Natural killer cell (primary cell): ENCODE measurements around the gene TMEM253. TPM values are rescaled to one million over a fixed set of nuclear protein-coding genes. Genes with fewer than 3 reads are reported as not detected.

Experiments
- ATAC-seq, 3 donors: fragments of 150-1000 bp in 2 of 3; fragments of 200-7000 bp in 1 of 3; cut with Tn5 transposase; 1 replicate in 1 of 3; 2 replicates in 2 of 3; pipeline ENCODE4 v1.10.0; 2021; ENCODE audit warnings: mild to moderate bottlenecking in 2 of 3, moderate library complexity in 2 of 3
- DNase-seq, 2 donors: peaks; one replicate each; pipeline versions ENCODE4 v3.0.0 to v3.0.0-alpha.2; 2013 to 2021; ENCODE audit warnings: mixed read lengths in 1 of 2
- H3K27ac ChIP-seq: one replicate; pipeline ENCODE4 v1.5.1; 2013; ENCODE audit warnings: mild to moderate bottlenecking, low read length
- H3K27me3 ChIP-seq: one replicate; pipeline ENCODE4 v1.6.1; 2013; ENCODE audit warnings: low read length; ENCODE audit not compliant: control insufficient read depth, insufficient read depth
- H3K36me3 ChIP-seq: one replicate; pipeline ENCODE4 v1.6.1; 2013; ENCODE audit warnings: low read length; ENCODE audit not compliant: control insufficient read depth, insufficient read depth
- H3K4me1 ChIP-seq: one replicate; pipeline ENCODE4 v1.6.1; 2013; ENCODE audit warnings: low read length; ENCODE audit not compliant: control insufficient read depth, insufficient read depth
- H3K4me3 ChIP-seq: one replicate; pipeline ENCODE4 v1.5.1; 2013; ENCODE audit warnings: low read length
- H3K9me3 ChIP-seq: one replicate; pipeline ENCODE4 v1.6.1; 2013; ENCODE audit warnings: low read length; ENCODE audit not compliant: control insufficient read depth, insufficient read depth
- H3K27ac Mint-ChIP-seq, 2 donors: one replicate each; pipeline ENCODE4 v1.8.0; 2022; ENCODE audit warnings: mild to moderate bottlenecking in 2 of 2, mixed read lengths in 2 of 2, moderate library complexity in 1 of 2
- H3K27me3 Mint-ChIP-seq, 2 donors: one replicate each; pipeline ENCODE4 v1.8.0; 2022; ENCODE audit warnings: low read depth in 2 of 2, mixed read lengths in 2 of 2
- H3K36me3 Mint-ChIP-seq: one replicate; pipeline ENCODE4 v1.8.0; 2022; ENCODE audit warnings: mixed read lengths
- H3K4me1 Mint-ChIP-seq, 2 donors: one replicate each; pipeline ENCODE4 v1.8.0; 2022; ENCODE audit warnings: mixed read lengths in 2 of 2
- H3K4me3 Mint-ChIP-seq: one replicate; pipeline ENCODE4 v1.8.0; 2022; ENCODE audit warnings: mild to moderate bottlenecking, moderate library complexity, mixed read lengths
- H3K9me3 Mint-ChIP-seq, 2 donors: one replicate each; pipeline ENCODE4 v1.8.0; 2022; ENCODE audit warnings: mixed read lengths in 2 of 2
- WGBS: methylation state at CpG from one replicate; pipeline ENCODE4 v1.1.7; 2013; ENCODE audit warnings: missing lambda C conversion rate; ENCODE audit not compliant: insufficient coverage; 5-methylcytosine and 5-hydroxymethylcytosine counted together
- intact Hi-C: fragments of 100-400 bp; cut with micrococcal nuclease; formaldehyde crosslinking; loops from one replicate; pipeline ENCODE4 v1.14.2; 2022
- total RNA-seq, 4 donors: library from RNA; stranded (reverse); fragments of 120-200 nt in 1 of 4; gene quantifications; one replicate each; pipeline versions ENCODE4 v1.2.3 to v1.2.4, GENCODE V29; 2013 to 2022
- TF ChIP-seq, protein P1 (sequence below): fragments of 200-600 bp; IDR thresholded peaks from one replicate; pipeline ENCODE4 v1.8.0; 2022; ENCODE audit warnings: antibody characterized with exemption

The TMEM253 gene
- total RNA-seq, 3 donors from 2014 or later (not counting 1 experiment from before 2014, with no cell fraction given), result 0.40 TPM; not detected in 2

DNA sequence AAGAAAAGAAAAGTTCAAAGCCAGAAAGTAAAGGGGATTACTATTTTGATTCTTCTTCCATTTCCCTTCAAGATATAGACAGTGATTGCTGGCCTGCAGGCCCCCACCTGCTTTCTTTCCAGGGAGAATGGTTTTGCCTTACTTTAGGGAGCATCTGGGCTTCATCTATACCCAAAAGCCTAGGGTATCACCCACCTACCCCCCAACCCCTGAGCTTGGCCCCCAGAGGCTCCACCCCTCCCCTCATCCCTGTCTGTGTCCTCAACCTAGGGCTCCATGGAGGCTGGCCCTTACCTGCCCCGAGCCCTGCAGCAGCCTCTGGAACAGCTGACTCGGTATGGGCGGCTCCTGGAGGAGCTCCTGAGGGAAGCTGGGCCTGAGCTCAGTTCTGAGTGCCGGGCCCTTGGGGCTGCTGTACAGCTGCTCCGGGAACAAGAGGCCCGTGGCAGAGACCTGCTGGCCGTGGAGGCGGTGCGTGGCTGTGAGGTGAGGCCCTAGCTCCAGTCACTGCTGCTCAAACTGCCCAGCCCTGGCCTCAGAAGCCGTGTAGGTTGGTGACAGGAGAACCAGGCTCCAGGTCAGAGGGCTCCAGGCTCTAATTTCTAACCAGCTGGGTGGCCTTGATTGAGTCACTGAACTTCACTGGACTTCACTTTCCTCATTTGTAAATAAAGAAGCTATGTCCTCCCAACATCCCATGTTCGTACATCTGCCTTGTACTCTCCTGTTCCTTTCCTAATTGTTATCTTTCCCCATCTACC lies 17.1 kb upstream of the TMEM253 start:
- H3K9me3 Mint-ChIP-seq, result no peaks in the 10 kb centered on the region
- intact Hi-C loops, result no loop called here
- 92% methylated on average over 11 of the region's 11 CpGs for WGBS
- no peak overlapping the region for H3K27ac ChIP-seq
- TF ChIP-seq, protein P1, sequence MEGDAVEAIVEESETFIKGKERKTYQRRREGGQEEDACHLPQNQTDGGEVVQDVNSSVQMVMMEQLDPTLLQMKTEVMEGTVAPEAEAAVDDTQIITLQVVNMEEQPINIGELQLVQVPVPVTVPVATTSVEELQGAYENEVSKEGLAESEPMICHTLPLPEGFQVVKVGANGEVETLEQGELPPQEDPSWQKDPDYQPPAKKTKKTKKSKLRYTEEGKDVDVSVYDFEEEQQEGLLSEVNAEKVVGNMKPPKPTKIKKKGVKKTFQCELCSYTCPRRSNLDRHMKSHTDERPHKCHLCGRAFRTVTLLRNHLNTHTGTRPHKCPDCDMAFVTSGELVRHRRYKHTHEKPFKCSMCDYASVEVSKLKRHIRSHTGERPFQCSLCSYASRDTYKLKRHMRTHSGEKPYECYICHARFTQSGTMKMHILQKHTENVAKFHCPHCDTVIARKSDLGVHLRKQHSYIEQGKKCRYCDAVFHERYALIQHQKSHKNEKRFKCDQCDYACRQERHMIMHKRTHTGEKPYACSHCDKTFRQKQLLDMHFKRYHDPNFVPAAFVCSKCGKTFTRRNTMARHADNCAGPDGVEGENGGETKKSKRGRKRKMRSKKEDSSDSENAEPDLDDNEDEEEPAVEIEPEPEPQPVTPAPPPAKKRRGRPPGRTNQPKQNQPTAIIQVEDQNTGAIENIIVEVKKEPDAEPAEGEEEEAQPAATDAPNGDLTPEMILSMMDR, result no peak
- peaks cover 0 to 12% of the 10 kb centered on the region in 2 donors for H3K27me3 Mint-ChIP-seq
- H3K36me3 ChIP-seq, result no peaks in the 10 kb centered on the region
- peaks cover 18% of the 10 kb centered on the region for H3K4me1 ChIP-seq
- no peaks in the 10 kb centered on the region for H3K36me3 Mint-ChIP-seq
- H3K27me3 ChIP-seq, result no peaks in the 10 kb centered on the region
- peaks cover 15 to 16% of the 10 kb centered on the region in 2 donors for H3K4me1 Mint-ChIP-seq
- no peak overlapping the region for H3K4me3 ChIP-seq
- H3K4me3 Mint-ChIP-seq, result no peak overlapping the region
- H3K27ac Mint-ChIP-seq, result no peak overlapping the region
- no peaks in the 10 kb centered on the region for H3K9me3 ChIP-seq
- ATAC-seq (no peak), DNase-seq (no peak)

DNA sequence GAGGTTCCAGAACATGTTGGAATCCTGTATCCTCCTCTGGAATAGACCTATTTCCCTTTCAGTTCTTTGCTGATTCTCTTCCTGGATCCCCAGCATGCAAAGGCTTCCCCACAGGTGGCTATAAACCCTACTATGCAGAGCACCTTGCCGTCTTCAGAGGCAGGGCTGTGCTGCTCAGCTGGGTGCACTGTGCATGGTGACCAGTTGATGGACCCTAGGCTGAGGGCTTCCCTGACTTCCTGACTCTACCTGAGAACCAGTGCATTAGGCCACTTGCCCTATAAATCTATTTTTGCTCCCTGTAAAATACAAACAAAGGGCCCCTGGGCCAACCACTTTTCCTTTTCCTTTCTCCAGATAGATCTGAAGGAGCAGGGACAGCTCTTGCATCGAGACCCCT lies 16.5 kb upstream of the TMEM253 start:
- H3K4me3 Mint-ChIP-seq, result no peak overlapping the region
- ATAC-seq, result no peak
- Histone ChIP-seq H3K4me3 (no peak overlapping the region), H3K27ac (no peak overlapping the region), H3K4me1 (peaks cover 18% of the 10 kb centered on the region), H3K36me3 (no peaks in the 10 kb centered on the region), H3K9me3 (no peaks in the 10 kb centered on the region), H3K27me3 (no peaks in the 10 kb centered on the region)
- TF ChIP-seq, protein P1, result no peak
- WGBS, result 88% methylated on average over 2 of the region's 2 CpGs
- no peaks in the 10 kb centered on the region for H3K9me3 Mint-ChIP-seq
- H3K36me3 Mint-ChIP-seq, result no peaks in the 10 kb centered on the region
- intact Hi-C loops, result no loop called here
- H3K27ac Mint-ChIP-seq, result no peak overlapping the region
- DNase-seq, result no peak
- peaks cover 15 to 16% of the 10 kb centered on the region in 2 donors for H3K4me1 Mint-ChIP-seq
- peaks cover 0 to 12% of the 10 kb centered on the region in 2 donors for H3K27me3 Mint-ChIP-seq

DNA sequence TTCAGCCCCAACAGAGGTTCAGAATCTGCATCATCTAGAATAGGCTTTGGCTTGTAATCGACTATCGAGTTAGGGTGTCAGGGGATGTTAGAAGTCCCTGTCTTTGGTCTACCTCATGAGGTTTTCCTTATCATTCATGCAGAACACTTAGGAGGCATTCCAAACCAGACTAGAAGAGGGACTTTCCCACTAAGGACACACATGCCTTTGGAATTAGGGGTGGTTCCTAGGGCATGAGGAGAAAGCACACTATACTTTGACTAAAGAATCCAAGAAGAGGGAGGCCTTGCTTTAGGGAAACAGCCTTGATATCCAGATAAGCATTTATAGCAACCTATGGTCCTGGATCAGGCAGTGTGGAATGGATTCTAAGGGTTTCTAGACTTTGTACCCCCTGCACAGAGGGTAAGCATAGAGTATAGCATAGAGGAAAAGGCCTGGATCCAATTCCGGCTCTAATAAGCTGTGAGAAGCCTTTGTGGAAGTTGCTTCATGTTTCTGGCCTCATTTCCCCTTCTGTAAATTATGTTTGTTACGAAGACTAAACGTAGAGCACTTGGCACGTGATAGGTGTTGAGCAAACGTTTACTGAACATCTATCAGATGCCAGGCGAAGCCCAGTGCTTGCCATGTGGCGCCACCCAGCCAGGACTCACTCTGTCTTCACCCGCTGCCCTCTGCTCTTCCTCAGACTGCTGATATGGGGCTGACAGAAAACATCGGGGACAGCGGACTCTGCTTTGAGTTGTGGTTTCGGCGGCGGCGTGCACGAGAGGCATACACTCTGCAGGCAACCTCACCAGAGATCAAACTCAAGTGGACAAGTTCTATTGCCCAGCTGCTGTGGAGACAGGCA lies 15.6 kb upstream of the TMEM253 start:
- peak overlapping the region in 1 of 2 donors; percentile 74 for H3K27ac Mint-ChIP-seq
- no peaks in the 10 kb centered on the region for H3K9me3 Mint-ChIP-seq
- H3K9me3 ChIP-seq, result no peaks in the 10 kb centered on the region
- 79% methylated on average over 17 of the region's 17 CpGs for WGBS
- H3K4me1 ChIP-seq, result peaks cover 18% of the 10 kb centered on the region
- intact Hi-C loops, result no loop called here
- H3K4me3 ChIP-seq, result no peak overlapping the region
- TF ChIP-seq, protein P1, result no peak
- H3K4me3 Mint-ChIP-seq, result no peak overlapping the region
- no peaks in the 10 kb centered on the region for H3K36me3 Mint-ChIP-seq
- DNase-seq (no peak), ATAC-seq (no peak)
- H3K27ac ChIP-seq, result no peak overlapping the region
- peaks cover 15 to 16% of the 10 kb centered on the region in 2 donors for H3K4me1 Mint-ChIP-seq
- peaks cover 0 to 10% of the 10 kb centered on the region in 2 donors for H3K27me3 Mint-ChIP-seq
- H3K27me3 ChIP-seq, result no peaks in the 10 kb centered on the region
- no peaks in the 10 kb centered on the region for H3K36me3 ChIP-seq
